Measurements from ENCODE around the gene TMTC2.

DNA sequence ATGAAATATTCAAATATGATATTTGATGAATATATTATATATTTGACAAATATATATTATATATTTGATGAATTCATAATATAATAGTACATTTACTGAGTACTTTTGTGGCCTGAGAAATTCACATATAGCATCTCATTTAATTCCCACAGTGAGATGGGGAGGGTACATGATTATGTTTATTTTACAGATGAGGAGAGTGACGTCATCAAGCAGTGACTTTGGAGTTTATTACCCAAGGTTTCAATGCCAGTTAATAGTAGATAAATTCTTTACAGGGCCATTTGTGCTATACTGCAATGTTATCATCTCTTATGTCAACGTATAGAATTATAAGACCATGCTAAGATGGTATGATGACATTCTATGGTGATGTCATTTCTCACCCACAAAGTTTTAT lies 352.7 kb downstream of the TMTC2 start:
- no peak for TF ChIP-seq POLR2AphosphoS5 (IDR thresholded peaks at IDR 0.05; ENCODE audit: borderline replicate concordance, low read depth, low read length)
- TF ChIP-seq EZH2 (IDR thresholded peaks at IDR 0.05) = no peak

Data from SK-N-MC (cell line).